NCI-H2196 (cell line): ENCODE data around the gene NTHL1.

Source experiments
- DNase-seq: peaks from one replicate; lab custom pipeline; 2025; ENCODE audit not compliant: unreplicated experiment; lab: John Stamatoyannopoulos, UW

NTHL1 gene

GRCh38 chr16:2047330-2048115, at the start of gene NTHL1, which contains the start of gene TSC2:
NTHL1 (minus strand) TSS chr16:2047834; CDS start chr16:2047823, 11 bp downstream.
TSC2 (plus strand) TSS chr16:2047985; CDS start chr16:2048616, 631 bp downstream.
- DNase-seq = peak; percentile 97

GRCh38 chr16:2096853-2097595, 49.4 kb upstream of the NTHL1 start:
- DNase-seq = no peak

- DNase-seq = no peak
Measured at GRCh38 chr16:2095918-2096582, 48.4 kb upstream of the NTHL1 start.

GRCh38 chr16:2095315-2095853, 47.8 kb upstream of the NTHL1 start:
- no peak for DNase-seq

- DNase-seq = no peak
Measured at GRCh38 chr16:2093793-2094192, 46.2 kb upstream of the NTHL1 start.

GRCh38 chr16:2092866-2093265, 45.2 kb upstream of the NTHL1 start:
- no peak for DNase-seq

GRCh38 chr16:2092256-2092620, 44.6 kb upstream of the NTHL1 start:
- DNase-seq = no peak

- no peak for DNase-seq
Measured at GRCh38 chr16:2091547-2092255, 44.1 kb upstream of the NTHL1 start.

- DNase-seq = peak; percentile 79
Measured at GRCh38 chr16:2090777-2091546, 43.3 kb upstream of the NTHL1 start.

GRCh38 chr16:2090481-2090776, 42.8 kb upstream of the NTHL1 start:
- no peak for DNase-seq

- DNase-seq = no peak
Measured at GRCh38 chr16:2089706-2090480, 42.3 kb upstream of the NTHL1 start.

- no peak for DNase-seq
Measured at GRCh38 chr16:2088759-2089358, 41.2 kb upstream of the NTHL1 start.

GRCh38 chr16:2087748-2088631, 40.4 kb upstream of the NTHL1 start:
- no peak for DNase-seq

- no peak for DNase-seq
Measured at GRCh38 chr16:2086812-2087747, 39.4 kb upstream of the NTHL1 start.

GRCh38 chr16:2086106-2086742, 38.6 kb upstream of the NTHL1 start:
- no peak for DNase-seq

GRCh38 chr16:2085669-2086068, 38.0 kb upstream of the NTHL1 start:
- no peak for DNase-seq
